Measurements from ENCODE around the gene PRPH2.
"Not testable (repeated sequence)": the region's sequence is repeated elsewhere in the genome, so short reads cannot be mapped to it uniquely, and the experiment has no call there.

PRPH2 gene

GRCh38 chr6:42696526-42697267 lies 25.7 kb downstream of the PRPH2 start:
- no peak for DNase-seq

GRCh38 chr6:42694586-42694985 lies 27.8 kb downstream of the PRPH2 start:
- no peak for DNase-seq

GRCh38 chr6:42693725-42694323 lies 28.6 kb downstream of the PRPH2 start:
- no peak for DNase-seq

- no peak for DNase-seq
Measured at GRCh38 chr6:42692137-42692911, 30.1 kb downstream of the PRPH2 start.

GRCh38 chr6:42690872-42691271 lies 31.5 kb downstream of the PRPH2 start:
- no peak for DNase-seq

GRCh38 chr6:42690151-42690702 lies 32.2 kb downstream of the PRPH2 start:
- DNase-seq, result no peak

GRCh38 chr6:42689371-42689770 lies 33.0 kb downstream of the PRPH2 start:
- no peak for DNase-seq

GRCh38 chr6:42688281-42688680 lies 34.1 kb downstream of the PRPH2 start:
- no peak for DNase-seq

- DNase-seq, result no peak
Measured at GRCh38 chr6:42679358-42679757, 43.0 kb downstream of the PRPH2 start.

GRCh38 chr6:42674780-42675179 lies 47.6 kb downstream of the PRPH2 start:
- DNase-seq, result no peak

- not testable (repeated sequence) for DNase-seq
Measured at GRCh38 chr6:42674368-42674767, 48.0 kb downstream of the PRPH2 start.

- DNase-seq, result no peak
Measured at GRCh38 chr6:42664718-42665117, 57.7 kb downstream of the PRPH2 start.

- peak; percentile 82 for DNase-seq
Measured at GRCh38 chr6:42661540-42662153, 60.8 kb downstream of the PRPH2 start.

GRCh38 chr6:42659806-42660205 lies 62.6 kb downstream of the PRPH2 start:
- DNase-seq, result no peak

GRCh38 chr6:42653851-42654250 lies 68.5 kb downstream of the PRPH2 start:
- no peak for DNase-seq

- no peak for DNase-seq
Measured at GRCh38 chr6:42652024-42652746, 70.2 kb downstream of the PRPH2 start.

All from NCI-H748 treated with DMSO at 0.1 percent for 48 hours (cell line).